ENCODE results near the gene HLA-DMA.

DNA sequence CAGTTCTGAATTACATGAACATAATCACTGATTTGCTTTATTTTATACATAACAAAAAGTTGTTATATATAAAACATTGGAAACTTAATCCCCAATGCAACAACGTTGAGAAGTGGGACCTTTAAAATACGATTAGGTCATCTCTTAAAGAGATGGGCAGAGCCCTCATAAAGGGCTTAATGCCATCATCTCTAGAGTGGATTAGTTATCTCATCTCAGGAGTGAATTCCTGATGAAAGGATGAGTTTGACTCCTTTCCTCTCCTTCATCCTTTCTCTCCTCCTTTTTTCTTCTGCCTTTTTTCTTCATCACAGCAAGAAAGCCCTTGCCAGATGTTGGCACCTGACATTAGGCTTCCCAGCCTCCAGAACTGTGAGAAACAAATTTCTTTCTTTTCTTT, 42.6 kb upstream of the HLA-DMA start:
- TF ChIP-seq POLR2AphosphoS5 (IDR thresholded peaks at IDR 0.05; ENCODE audit: low read depth, low read length) (no peak), POLR2A (IDR thresholded peaks at IDR 0.05; ENCODE audit: low read depth, low read length) (no peak), POU2F2 (IDR thresholded peaks at IDR 0.05; ENCODE audit: low read depth, low read length) (no peak), SPI1 (IDR thresholded peaks at IDR 0.05; ENCODE audit: low read depth, low read length) (no peak), TAF1 (IDR thresholded peaks at IDR 0.05; ENCODE audit: low read depth, low read length) (no peak), PAX5 (IDR thresholded peaks at IDR 0.05; ENCODE audit: insufficient read depth, low read length, severe bottlenecking) (no peak)
